SK-N-SH (cell line): Measurements from ENCODE around the gene APRT. TPM values are rescaled to one million over a fixed set of nuclear protein-coding genes. Genes with fewer than 3 reads are reported as not detected.

Source experiments
- CTCF ChIA-PET: fragments of 300-600, 350-600 bp; formaldehyde crosslinking; extraction: SDS; loops from one replicate; lab custom pipeline; 2021; lab: Yijun Ruan, JAX
- POLR2A ChIA-PET: fragments of 350-600 bp; sonication (Branson Sonifier 250); formaldehyde crosslinking; extraction: SDS; loops from one replicate; lab custom pipeline; 2020; ENCODE audit warnings: antibody characterized with exemption, inconsistent platforms; lab: Yijun Ruan, JAX
- DNase-seq: peaks from one replicate; pipeline ENCODE4 v3.0.0; 2012
- H2AFZ ChIP-seq: fragments of 200-600 bp; sonication (generic); 2 replicates; pipeline ENCODE4 v1.8.1; 2016; ENCODE audit warnings: antibody characterized with exemption, mild to moderate bottlenecking, low read depth
- H3F3A ChIP-seq: fragments of 200-600 bp; sonication (generic); replicated peaks from 2 replicates; pipeline ENCODE3; 2016; ENCODE audit warnings: antibody characterized with exemption, mild to moderate bottlenecking; ENCODE audit not compliant: insufficient read depth
- H3K27ac ChIP-seq, 2 experiments: fragments of 200-500 bp in 1 of 2; fragments of 200-600 bp in 1 of 2; sonication (Bioruptor generic) in 1 of 2; sonication (generic), shearing (Covaris generic) in 1 of 2; 2 replicates each; pipeline versions ENCODE4 v1.5.1 to v1.6.1; 2014 to 2016; ENCODE audit warnings: low read depth in 2 of 2, inconsistent platforms in 1 of 2, low read length in 1 of 2, mild to moderate bottlenecking in 1 of 2, mixed read lengths in 1 of 2
- H3K27me3 ChIP-seq: fragments of 200-600 bp; sonication (generic), shearing (Covaris generic); 2 replicates; pipeline ENCODE4 v1.6.1; 2016; ENCODE audit warnings: mixed run types; ENCODE audit not compliant: insufficient read depth
- H3K36me3 ChIP-seq, 2 experiments: fragments of 200-500 bp in 1 of 2; fragments of 200-600 bp in 1 of 2; sonication (Bioruptor generic) in 1 of 2; sonication (generic) in 1 of 2; replicated peaks in 1 of 2; 2 replicates each; pipeline versions ENCODE3 to v1.5.1; 2014 to 2016; ENCODE audit warnings: low read length in 1 of 2, mild to moderate bottlenecking in 1 of 2; ENCODE audit not compliant: insufficient read depth in 2 of 2, control insufficient read depth in 1 of 2
- H3K4me1 ChIP-seq, 2 experiments: fragments of 200-500 bp in 1 of 2; fragments of 200-600 bp in 1 of 2; sonication (Bioruptor generic) in 1 of 2; sonication (generic), shearing (Covaris generic) in 1 of 2; 2 replicates each; pipeline versions ENCODE4 v1.5.1 to v1.6.1; 2014 to 2016; ENCODE audit warnings: low read depth in 1 of 2, low read length in 1 of 2, mixed run types in 1 of 2; ENCODE audit not compliant: insufficient read depth in 2 of 2, control insufficient read depth in 1 of 2
- H3K4me2 ChIP-seq: fragments of 200-600 bp; sonication (generic), shearing (Covaris generic); 2 replicates; pipeline ENCODE4 v1.6.1; 2017; ENCODE audit warnings: mixed run types
- H3K4me3 ChIP-seq, 2 experiments: fragments of 200-500 bp in 1 of 2; fragments of 200-600 bp in 1 of 2; sonication (Bioruptor generic) in 1 of 2; sonication (generic), shearing (Covaris generic) in 1 of 2; 2 replicates each; pipeline versions ENCODE4 v1.5.1 to v1.8.1; 2014 to 2016; ENCODE audit warnings: low read depth in 2 of 2, inconsistent platforms in 1 of 2, low read length in 1 of 2, mild to moderate bottlenecking in 1 of 2, mixed read lengths in 1 of 2, moderate library complexity in 1 of 2
- H3K79me2 ChIP-seq: fragments of 200-600 bp; sonication (generic); 2 replicates; pipeline ENCODE4 v1.8.1; 2017; ENCODE audit warnings: mild to moderate bottlenecking; ENCODE audit not compliant: insufficient read depth
- H3K9ac ChIP-seq: fragments of 200-600 bp; sonication (generic); 2 replicates; pipeline ENCODE4 v1.6.1; 2017; ENCODE audit warnings: mixed run types
- H3K9me2 ChIP-seq: fragments of 200-600 bp; sonication (generic); 2 replicates; pipeline ENCODE4 v1.6.1; 2017; ENCODE audit warnings: mixed run types
- H3K9me3 ChIP-seq: fragments of 200-600 bp; sonication (generic); 2 replicates; pipeline ENCODE4 v1.6.1; 2017; ENCODE audit warnings: mixed run types, mild to moderate bottlenecking, moderate library complexity
- H4K20me1 ChIP-seq: fragments of 200-600 bp; sonication (generic); 2 replicates; pipeline ENCODE4 v1.6.1; 2017; ENCODE audit warnings: mild to moderate bottlenecking, mixed run types; ENCODE audit not compliant: insufficient read depth
- CHD2 ChIP-seq: fragments of 150-350 bp; IDR thresholded peaks from 2 replicates; pipeline ENCODE4 v1.6.1; 2018; ENCODE audit warnings: low read length; ENCODE audit not compliant: partially characterized antibody
- ELF1 ChIP-seq: IDR thresholded peaks from 2 replicates; pipeline ENCODE4 v1.4.0; 2012
- EP300 ChIP-seq, 2 experiments: IDR thresholded peaks; 2 replicates each; pipeline versions ENCODE4 v1.4.0 to v1.6.1; 2012; ENCODE audit warnings: borderline replicate concordance in 1 of 2, low read depth in 1 of 2, low read length in 1 of 2
- EZH2phosphoT487 ChIP-seq: fragments of 200-600 bp; sonication (generic); IDR thresholded peaks from 2 replicates; pipeline ENCODE4 v1.6.1; 2017; ENCODE audit warnings: low read depth, mixed run types, mild to moderate bottlenecking, antibody characterized with exemption, moderate library complexity, borderline replicate concordance
- FOSL2 ChIP-seq: IDR thresholded peaks from 2 replicates; pipeline ENCODE4 v1.4.0; 2012; ENCODE audit warnings: low read depth, mild to moderate bottlenecking, moderate library complexity, borderline replicate concordance
- FOXJ3 ChIP-seq: sonication (generic); formaldehyde crosslinking; IDR thresholded peaks from 2 replicates; pipeline ENCODE4 v1.5.1; 2020; ENCODE audit warnings: mild to moderate bottlenecking, missing genetic modification reagents
- JUND ChIP-seq: IDR thresholded peaks from 2 replicates; pipeline ENCODE4 v1.4.0; 2012
- MEF2A ChIP-seq: IDR thresholded peaks from 2 replicates; pipeline ENCODE4 v1.4.0; 2012; ENCODE audit warnings: low read depth, borderline replicate concordance
- NFIC ChIP-seq: IDR thresholded peaks from 2 replicates; pipeline ENCODE4 v1.4.0; 2012; ENCODE audit warnings: borderline replicate concordance
- POLR2AphosphoS5 ChIP-seq: IDR thresholded peaks from 2 replicates; pipeline ENCODE4 v1.6.1; 2012; ENCODE audit warnings: low read depth, low read length
- RAD21 ChIP-seq: IDR thresholded peaks from 2 replicates; pipeline ENCODE4 v1.6.1; 2012; ENCODE audit warnings: mild to moderate bottlenecking, low read length
- RCOR1 ChIP-seq: fragments of 150-350 bp; IDR thresholded peaks from 2 replicates; pipeline ENCODE4 v1.6.1; 2017; ENCODE audit warnings: antibody characterized with exemption, low read length
- TCF12 ChIP-seq: IDR thresholded peaks from 2 replicates; pipeline ENCODE4 v1.4.0; 2012
- YY1 ChIP-seq: IDR thresholded peaks from 2 replicates; pipeline ENCODE4 v1.4.0; 2012; ENCODE audit warnings: low read depth, mild to moderate bottlenecking
- WGBS: methylation state at CpG from one replicate; pipeline ENCODE4 v1.1.6; 2017; ENCODE audit warnings: low lambda C conversion rate; 5-methylcytosine and 5-hydroxymethylcytosine counted together
- polyA plus RNA-seq, 3 experiments: library from polyadenylated mRNA; depleted of rRNA; stranded (reverse); fragments of >200 nt; gene quantifications; 2 replicates each; pipeline ENCODE4 v1.2.3, GENCODE V29; 2012
- TF ChIP-seq, protein P1 (sequence below): IDR thresholded peaks from 2 replicates; pipeline ENCODE4 v1.6.1; 2012; ENCODE audit warnings: mild to moderate bottlenecking, low read depth, low read length, moderate library complexity
- TF ChIP-seq, protein P2 (sequence below): IDR thresholded peaks from 2 replicates; pipeline ENCODE4; 2012
- TF ChIP-seq, protein P3 (sequence below): IDR thresholded peaks from 2 replicates; pipeline ENCODE4 v1.4.0; 2012; ENCODE audit warnings: low read depth, borderline replicate concordance
- TF ChIP-seq, protein P4 (sequence below): IDR thresholded peaks from 2 replicates; pipeline ENCODE4 v1.4.0; 2012; ENCODE audit warnings: low read depth
- TF ChIP-seq, protein P5 (sequence below): fragments of 150-350 bp; IDR thresholded peaks from 2 replicates; pipeline ENCODE4 v1.6.1; 2017; ENCODE audit warnings: antibody characterized with exemption, low read length, low read depth, borderline replicate concordance

Gene APRT
- polyA plus RNA-seq, 1 of the 3 experiments (the other 2 are of a cell fraction), result 192 TPM

DNA sequence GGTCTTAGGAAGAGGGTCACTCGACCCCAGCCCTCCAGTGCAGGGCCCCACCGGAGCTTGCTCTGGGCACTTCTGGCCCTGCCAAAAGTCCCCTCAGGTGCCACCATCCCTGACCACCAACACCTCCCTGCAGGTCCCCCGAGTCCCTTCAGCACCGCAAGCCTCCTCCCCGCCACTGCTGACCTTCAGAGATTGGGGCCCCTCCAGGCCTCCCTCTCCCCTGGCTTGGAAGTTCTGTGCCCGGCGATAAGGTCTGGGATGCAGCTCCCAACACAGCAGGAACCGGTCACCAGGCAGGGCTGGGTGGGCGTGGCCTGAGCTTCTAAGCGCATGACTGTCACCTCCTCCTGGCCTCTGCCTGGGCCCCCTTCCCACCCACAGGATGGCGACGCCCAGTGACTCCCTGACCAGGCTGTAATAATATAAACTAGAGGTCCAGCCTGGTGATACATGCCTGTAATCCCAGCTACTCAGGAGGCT lies 37.9 kb downstream of the APRT start:
- peaks cover 94% of the 10 kb centered on the region for H4K20me1 ChIP-seq
- H3K9ac ChIP-seq, result no peak overlapping the region
- H3K79me2 ChIP-seq, result peaks cover 94% of the 10 kb centered on the region
- H3K27ac ChIP-seq, result peak overlapping the region in 1 of 2 experiments; percentile 35; a peak in 1 of 4 replicates
- H3K9me2 ChIP-seq, result no peaks in the 10 kb centered on the region
- H3K9me3 ChIP-seq, result no peaks in the 10 kb centered on the region
- peaks cover 26 to 48% of the 10 kb centered on the region in 2 experiments; a peak in 3 of 4 replicates for H3K4me1 ChIP-seq
- H3K4me3 ChIP-seq, result no peak overlapping the region
- TF ChIP-seq CHD2 (no peak), NFIC (no peak), ELF1 (no peak), YY1 (no peak), MEF2A (no peak)
- TF ChIP-seq, protein P1, sequence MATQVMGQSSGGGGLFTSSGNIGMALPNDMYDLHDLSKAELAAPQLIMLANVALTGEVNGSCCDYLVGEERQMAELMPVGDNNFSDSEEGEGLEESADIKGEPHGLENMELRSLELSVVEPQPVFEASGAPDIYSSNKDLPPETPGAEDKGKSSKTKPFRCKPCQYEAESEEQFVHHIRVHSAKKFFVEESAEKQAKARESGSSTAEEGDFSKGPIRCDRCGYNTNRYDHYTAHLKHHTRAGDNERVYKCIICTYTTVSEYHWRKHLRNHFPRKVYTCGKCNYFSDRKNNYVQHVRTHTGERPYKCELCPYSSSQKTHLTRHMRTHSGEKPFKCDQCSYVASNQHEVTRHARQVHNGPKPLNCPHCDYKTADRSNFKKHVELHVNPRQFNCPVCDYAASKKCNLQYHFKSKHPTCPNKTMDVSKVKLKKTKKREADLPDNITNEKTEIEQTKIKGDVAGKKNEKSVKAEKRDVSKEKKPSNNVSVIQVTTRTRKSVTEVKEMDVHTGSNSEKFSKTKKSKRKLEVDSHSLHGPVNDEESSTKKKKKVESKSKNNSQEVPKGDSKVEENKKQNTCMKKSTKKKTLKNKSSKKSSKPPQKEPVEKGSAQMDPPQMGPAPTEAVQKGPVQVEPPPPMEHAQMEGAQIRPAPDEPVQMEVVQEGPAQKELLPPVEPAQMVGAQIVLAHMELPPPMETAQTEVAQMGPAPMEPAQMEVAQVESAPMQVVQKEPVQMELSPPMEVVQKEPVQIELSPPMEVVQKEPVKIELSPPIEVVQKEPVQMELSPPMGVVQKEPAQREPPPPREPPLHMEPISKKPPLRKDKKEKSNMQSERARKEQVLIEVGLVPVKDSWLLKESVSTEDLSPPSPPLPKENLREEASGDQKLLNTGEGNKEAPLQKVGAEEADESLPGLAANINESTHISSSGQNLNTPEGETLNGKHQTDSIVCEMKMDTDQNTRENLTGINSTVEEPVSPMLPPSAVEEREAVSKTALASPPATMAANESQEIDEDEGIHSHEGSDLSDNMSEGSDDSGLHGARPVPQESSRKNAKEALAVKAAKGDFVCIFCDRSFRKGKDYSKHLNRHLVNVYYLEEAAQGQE, result no peak
- TF ChIP-seq, protein P2, sequence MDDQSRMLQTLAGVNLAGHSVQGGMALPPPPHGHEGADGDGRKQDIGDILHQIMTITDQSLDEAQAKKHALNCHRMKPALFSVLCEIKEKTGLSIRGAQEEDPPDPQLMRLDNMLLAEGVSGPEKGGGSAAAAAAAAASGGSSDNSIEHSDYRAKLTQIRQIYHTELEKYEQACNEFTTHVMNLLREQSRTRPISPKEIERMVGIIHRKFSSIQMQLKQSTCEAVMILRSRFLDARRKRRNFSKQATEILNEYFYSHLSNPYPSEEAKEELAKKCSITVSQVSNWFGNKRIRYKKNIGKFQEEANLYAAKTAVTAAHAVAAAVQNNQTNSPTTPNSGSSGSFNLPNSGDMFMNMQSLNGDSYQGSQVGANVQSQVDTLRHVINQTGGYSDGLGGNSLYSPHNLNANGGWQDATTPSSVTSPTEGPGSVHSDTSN, result no peak
- TF ChIP-seq, protein P3, sequence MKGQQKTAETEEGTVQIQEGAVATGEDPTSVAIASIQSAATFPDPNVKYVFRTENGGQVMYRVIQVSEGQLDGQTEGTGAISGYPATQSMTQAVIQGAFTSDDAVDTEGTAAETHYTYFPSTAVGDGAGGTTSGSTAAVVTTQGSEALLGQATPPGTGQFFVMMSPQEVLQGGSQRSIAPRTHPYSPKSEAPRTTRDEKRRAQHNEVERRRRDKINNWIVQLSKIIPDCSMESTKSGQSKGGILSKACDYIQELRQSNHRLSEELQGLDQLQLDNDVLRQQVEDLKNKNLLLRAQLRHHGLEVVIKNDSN, result no peak
- TF ChIP-seq, all 33 proteins: peak for 0
- POLR2A ChIA-PET, result no interaction called here
- Histone ChIP-seq H3F3A (peaks cover 34% of the 10 kb centered on the region), H2AFZ (no peak overlapping the region), H3K27me3 (no peaks in the 10 kb centered on the region), H3K4me2 (peak overlapping the region; percentile 76), H3K36me3 (no peaks in the 10 kb centered on the region)
- no peak for DNase-seq
- CTCF ChIA-PET, result interaction anchor here (0.9 to 30.9 kb wide), 7 partner anchors 9 to 442 kb away, joined by 3 to 540 read pairs (median 4); no protein-coding TSS in a partner anchor
- WGBS, result 77% methylated on average over 5 of the region's 12 CpGs

DNA sequence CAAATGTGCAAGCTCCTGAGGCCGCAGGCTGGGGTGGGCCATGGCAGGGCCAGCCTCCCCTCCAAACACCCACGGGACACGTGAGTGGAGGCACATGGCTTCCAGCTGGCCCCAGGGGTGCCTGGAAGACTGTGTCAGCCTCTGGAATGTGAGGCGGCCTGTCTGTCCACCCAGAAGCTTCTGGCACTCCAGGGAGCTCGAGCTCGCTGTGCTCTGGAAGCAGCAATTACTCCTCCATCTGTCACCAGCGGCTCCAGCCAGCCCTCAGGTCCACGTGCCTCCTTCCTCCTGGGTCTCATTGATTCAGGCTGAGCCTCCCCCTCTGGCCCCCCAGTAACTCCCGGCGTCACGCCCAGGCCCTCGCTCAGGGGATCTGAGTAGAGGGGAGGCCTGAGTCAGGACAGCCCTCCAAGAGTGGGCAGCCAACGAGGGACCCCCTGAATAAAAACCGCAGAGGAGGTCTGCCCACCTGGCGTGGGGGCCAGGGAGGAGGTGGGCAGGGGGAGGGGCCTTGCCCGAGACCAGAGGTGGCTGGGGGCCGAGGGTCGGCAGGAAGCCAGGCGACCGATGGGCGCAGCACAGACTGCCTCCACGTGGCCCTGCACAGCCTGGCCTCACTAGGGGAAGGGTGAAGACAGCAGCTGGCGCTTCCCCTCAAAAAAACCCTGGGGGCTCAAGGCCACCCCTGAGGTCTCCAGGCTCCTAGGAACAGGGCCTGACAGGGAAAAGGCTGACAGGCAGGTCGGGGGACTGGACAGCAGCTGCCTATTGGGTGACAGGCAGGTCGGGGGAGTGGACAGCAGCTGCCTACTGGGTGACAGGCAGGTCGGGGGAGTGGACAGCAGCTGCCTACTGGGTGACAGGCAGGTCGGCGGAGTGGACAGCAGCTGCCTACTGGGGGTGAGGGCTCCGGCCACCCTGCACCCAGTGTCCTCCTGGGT lies 38.6 kb downstream of the APRT start:
- Histone ChIP-seq H3K9me3 (no peaks in the 10 kb centered on the region), H2AFZ (no peak overlapping the region), H3K36me3 (no peaks in the 10 kb centered on the region), H4K20me1 (peaks cover 94% of the 10 kb centered on the region), H3K79me2 (peaks cover 94% of the 10 kb centered on the region), H3K4me1 (peaks cover 28 to 55% of the 10 kb centered on the region in 2 experiments; a peak in 3 of 4 replicates), H3K4me3 (no peak overlapping the region), H3K9me2 (no peaks in the 10 kb centered on the region), H3K4me2 (peak overlapping the region; percentile 76), H3K27me3 (no peaks in the 10 kb centered on the region), H3F3A (peaks cover 34% of the 10 kb centered on the region), H3K9ac (no peak overlapping the region), H3K27ac (peak overlapping the region; percentile 31 to 64; a peak in 3 of 4 replicates)
- WGBS, result 66% methylated on average over 18 of the region's 29 CpGs
- ChIA-PET POLR2A (no interaction called here), CTCF (interaction anchor here (0.9 to 30.9 kb wide), 8 partner anchors 8 to 443 kb away, joined by 3 to 540 read pairs (median 4); no protein-coding TSS in a partner anchor)
- DNase-seq, result no peak
- TF ChIP-seq NFIC (peak; percentile 63), JUND (peak; percentile 64), YY1 (peak; percentile 45; the same call in 1 of the 2 replicates), ELF1 (no peak), TCF12 (peak; percentile 96), POLR2AphosphoS5 (peak; percentile 52; the same call in 1 of the 2 replicates), FOXJ3 (CRISPR knock-in tag) (no peak), RAD21 (no peak), EP300 (IDR thresholded peaks at IDR 0.05; ENCODE audit: borderline replicate concordance in 1 of 2, low read depth in 1 of 2, low read length in 1 of 2) (peak; percentile 16 to 82; a peak in 3 of 4 replicates), FOSL2 (peak; percentile 43; the same call in 1 of the 2 replicates), EZH2phosphoT487 (no peak), MEF2A (no peak), RCOR1 (no peak)
- TF ChIP-seq, protein P4, sequence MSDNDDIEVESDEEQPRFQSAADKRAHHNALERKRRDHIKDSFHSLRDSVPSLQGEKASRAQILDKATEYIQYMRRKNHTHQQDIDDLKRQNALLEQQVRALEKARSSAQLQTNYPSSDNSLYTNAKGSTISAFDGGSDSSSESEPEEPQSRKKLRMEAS, result peak; percentile 99
- TF ChIP-seq, protein P5, sequence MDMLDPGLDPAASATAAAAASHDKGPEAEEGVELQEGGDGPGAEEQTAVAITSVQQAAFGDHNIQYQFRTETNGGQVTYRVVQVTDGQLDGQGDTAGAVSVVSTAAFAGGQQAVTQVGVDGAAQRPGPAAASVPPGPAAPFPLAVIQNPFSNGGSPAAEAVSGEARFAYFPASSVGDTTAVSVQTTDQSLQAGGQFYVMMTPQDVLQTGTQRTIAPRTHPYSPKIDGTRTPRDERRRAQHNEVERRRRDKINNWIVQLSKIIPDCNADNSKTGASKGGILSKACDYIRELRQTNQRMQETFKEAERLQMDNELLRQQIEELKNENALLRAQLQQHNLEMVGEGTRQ, result no peak
